Endothelial cell of umbilical vein (primary cell): ENCODE results near the gene FAT2.

Experiments
- EZH2 ChIP-seq: IDR thresholded peaks from 2 replicates; pipeline ENCODE4 v1.6.1; 2012; ENCODE audit warnings: borderline replicate concordance, low read depth, mild to moderate bottlenecking, moderate library complexity, low read length, inconsistent platforms; ENCODE audit not compliant: severe bottlenecking
- FOS ChIP-seq: IDR thresholded peaks from 2 replicates; pipeline ENCODE4 v1.6.1; 2011; ENCODE audit warnings: mild to moderate bottlenecking, low read length, moderate library complexity, borderline replicate concordance; ENCODE audit not compliant: insufficient read depth
- MYC ChIP-seq: IDR thresholded peaks from one replicate; pipeline ENCODE4 v1.6.1; 2011; ENCODE audit warnings: mild to moderate bottlenecking, low read depth, low read length
- POLR2A ChIP-seq: IDR thresholded peaks from 2 replicates; pipeline ENCODE4 v1.6.1; 2012; ENCODE audit warnings: low read depth, mild to moderate bottlenecking, control low read depth, low read length
- POLR2AphosphoS5 ChIP-seq: IDR thresholded peaks from 2 replicates; pipeline ENCODE4 v1.6.1; 2012; ENCODE audit warnings: low read depth, mild to moderate bottlenecking, control low read depth, low read length, moderate library complexity; ENCODE audit not compliant: insufficient read depth
- TF ChIP-seq, protein P1 (sequence below), 2 donors: IDR thresholded peaks; 1 replicate in 1 of 2; 2 replicates in 1 of 2; pipeline ENCODE4 v1.5.1; 2011; ENCODE audit warnings: low read length in 2 of 2, mild to moderate bottlenecking in 2 of 2, moderate library complexity in 2 of 2, control low read depth in 1 of 2, inconsistent platforms in 1 of 2, low read depth in 1 of 2; ENCODE audit not compliant: insufficient read depth in 1 of 2; ENCODE audit errors: extremely low read depth in 1 of 2

DNA sequence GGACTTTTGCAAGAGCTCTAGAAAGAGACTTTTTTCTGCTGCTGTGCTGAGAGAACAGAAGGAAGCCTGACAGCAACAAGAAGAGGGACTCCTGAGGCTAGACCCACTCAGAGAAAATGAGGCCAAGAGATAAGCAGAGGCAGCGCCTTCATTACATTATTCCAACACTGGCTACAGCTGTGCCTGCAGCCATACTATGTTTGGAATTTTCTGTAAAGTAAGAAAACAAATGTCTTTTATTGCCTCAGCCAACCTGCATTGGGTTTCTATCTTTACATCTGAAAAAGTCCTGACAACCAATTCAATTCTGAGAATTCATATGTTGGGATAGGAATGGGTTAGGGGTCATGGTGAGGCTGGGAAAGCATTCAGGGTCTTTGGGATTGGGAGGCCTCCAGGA lies 33.7 kb downstream of the FAT2 start:
- TF ChIP-seq POLR2A = no peak
- TF ChIP-seq, protein P1, sequence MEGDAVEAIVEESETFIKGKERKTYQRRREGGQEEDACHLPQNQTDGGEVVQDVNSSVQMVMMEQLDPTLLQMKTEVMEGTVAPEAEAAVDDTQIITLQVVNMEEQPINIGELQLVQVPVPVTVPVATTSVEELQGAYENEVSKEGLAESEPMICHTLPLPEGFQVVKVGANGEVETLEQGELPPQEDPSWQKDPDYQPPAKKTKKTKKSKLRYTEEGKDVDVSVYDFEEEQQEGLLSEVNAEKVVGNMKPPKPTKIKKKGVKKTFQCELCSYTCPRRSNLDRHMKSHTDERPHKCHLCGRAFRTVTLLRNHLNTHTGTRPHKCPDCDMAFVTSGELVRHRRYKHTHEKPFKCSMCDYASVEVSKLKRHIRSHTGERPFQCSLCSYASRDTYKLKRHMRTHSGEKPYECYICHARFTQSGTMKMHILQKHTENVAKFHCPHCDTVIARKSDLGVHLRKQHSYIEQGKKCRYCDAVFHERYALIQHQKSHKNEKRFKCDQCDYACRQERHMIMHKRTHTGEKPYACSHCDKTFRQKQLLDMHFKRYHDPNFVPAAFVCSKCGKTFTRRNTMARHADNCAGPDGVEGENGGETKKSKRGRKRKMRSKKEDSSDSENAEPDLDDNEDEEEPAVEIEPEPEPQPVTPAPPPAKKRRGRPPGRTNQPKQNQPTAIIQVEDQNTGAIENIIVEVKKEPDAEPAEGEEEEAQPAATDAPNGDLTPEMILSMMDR (IDR thresholded peaks at IDR 0.05; ENCODE audit: extremely low read depth in 1 of 2, insufficient read depth in 1 of 2, low read depth in 1 of 2, low read length in 2 of 2) = no peak
- no peak for TF ChIP-seq EZH2
- no peak for TF ChIP-seq MYC
- no peak for TF ChIP-seq POLR2AphosphoS5
- no peak for TF ChIP-seq FOS
